Stimulated activated CD8-positive, alpha-beta memory T cell treated with anti-CD3 and anti-CD28 coated beads, Interleukin-4, amount 100 ng/mL, for 24 hours (primary cell): ENCODE data around the gene STUB1.

Experiments used
- DNase-seq: peaks from one replicate; pipeline ENCODE4 v3.0.0-alpha.2; 2020; ENCODE audit warnings: low read depth

Gene STUB1

GRCh38 chr16:644556-644955 is 35.7 kb upstream of the STUB1 start:
- DNase-seq = no peak

- DNase-seq = no peak
Observed at GRCh38 chr16:645852-646678, 34.1 kb upstream of the STUB1 start.

- DNase-seq = no peak
Observed at GRCh38 chr16:646679-647172, 33.5 kb upstream of the STUB1 start.

- DNase-seq = no peak
Observed at GRCh38 chr16:647173-647902, 32.9 kb upstream of the STUB1 start.

GRCh38 chr16:648071-648780 is 32.0 kb upstream of the STUB1 start:
- DNase-seq = no peak

- DNase-seq = peak; percentile 93
Observed at GRCh38 chr16:648781-649589, 31.2 kb upstream of the STUB1 start, which contains the start of gene WDR90. WDR90 (plus strand) TSS chr16:649365; CDS start chr16:649417, 52 bp downstream.

GRCh38 chr16:649631-650030 is 30.6 kb upstream of the STUB1 start:
- DNase-seq = no peak

DNA sequence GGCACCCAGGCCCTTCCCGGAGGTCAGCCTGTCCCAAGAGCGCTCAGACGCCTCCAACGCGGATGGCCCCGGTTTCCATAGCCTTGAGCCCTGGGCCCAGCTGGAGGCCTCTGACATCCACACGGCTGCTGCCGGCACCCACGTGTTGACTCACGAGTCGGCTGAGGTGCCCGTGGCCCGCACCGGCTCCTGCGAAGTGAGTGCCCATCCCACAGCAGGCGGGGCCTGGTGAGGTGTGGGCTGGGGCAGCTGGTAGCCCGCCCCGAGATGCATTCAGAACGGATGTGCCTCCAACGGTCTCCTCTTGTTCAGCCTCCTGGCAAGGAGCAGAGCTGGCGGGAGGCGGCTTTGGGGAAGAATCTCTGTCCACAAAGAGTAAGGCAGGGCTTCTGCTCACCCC is 28.4 kb upstream of the STUB1 start:
- no peak for DNase-seq

- no peak for DNase-seq
Observed at GRCh38 chr16:652454-653305, 27.5 kb upstream of the STUB1 start.

GRCh38 chr16:654034-654433 is 26.2 kb upstream of the STUB1 start:
- no peak for DNase-seq

DNA sequence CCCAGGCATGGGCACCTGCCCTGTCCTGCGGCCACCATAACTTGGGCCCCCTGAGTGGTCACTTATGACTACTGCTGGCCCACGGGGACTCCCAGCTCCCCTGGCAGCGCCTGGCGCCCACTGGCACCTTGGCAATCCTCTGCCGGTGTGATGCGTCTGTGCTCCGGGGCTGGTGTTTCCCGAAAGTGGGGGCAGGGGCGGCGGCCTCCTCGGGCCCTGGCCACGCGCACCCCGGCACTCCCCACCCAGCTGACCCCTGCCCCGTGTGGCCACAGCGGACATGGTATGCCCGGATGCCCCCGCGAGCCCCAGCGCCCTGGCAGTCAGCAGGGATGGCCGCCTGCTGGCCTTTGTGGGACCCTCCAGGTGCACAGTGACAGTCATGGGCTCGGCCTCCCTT is 22.7 kb upstream of the STUB1 start:
- no peak for DNase-seq

GRCh38 chr16:658679-659571 is 21.3 kb upstream of the STUB1 start:
- DNase-seq = no peak

GRCh38 chr16:659618-660017 is 20.6 kb upstream of the STUB1 start:
- no peak for DNase-seq

DNA sequence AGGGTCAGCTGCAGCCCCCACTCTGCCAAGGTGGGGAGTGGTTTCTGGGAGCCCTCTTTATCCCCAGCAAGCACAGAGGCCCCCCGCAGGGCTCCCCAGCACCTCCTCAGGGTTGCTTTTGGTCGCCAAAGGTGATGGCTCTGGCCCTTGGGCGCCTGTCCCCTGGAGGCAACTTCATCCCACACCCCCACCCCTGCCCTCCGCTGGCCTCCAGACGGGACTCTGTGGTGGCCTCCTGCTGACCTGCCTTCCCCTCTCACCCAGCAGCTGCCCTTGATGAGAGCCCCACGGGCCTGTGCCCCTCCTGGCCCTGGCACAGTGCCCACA is 20.1 kb upstream of the STUB1 start:
- DNase-seq = no peak

DNA sequence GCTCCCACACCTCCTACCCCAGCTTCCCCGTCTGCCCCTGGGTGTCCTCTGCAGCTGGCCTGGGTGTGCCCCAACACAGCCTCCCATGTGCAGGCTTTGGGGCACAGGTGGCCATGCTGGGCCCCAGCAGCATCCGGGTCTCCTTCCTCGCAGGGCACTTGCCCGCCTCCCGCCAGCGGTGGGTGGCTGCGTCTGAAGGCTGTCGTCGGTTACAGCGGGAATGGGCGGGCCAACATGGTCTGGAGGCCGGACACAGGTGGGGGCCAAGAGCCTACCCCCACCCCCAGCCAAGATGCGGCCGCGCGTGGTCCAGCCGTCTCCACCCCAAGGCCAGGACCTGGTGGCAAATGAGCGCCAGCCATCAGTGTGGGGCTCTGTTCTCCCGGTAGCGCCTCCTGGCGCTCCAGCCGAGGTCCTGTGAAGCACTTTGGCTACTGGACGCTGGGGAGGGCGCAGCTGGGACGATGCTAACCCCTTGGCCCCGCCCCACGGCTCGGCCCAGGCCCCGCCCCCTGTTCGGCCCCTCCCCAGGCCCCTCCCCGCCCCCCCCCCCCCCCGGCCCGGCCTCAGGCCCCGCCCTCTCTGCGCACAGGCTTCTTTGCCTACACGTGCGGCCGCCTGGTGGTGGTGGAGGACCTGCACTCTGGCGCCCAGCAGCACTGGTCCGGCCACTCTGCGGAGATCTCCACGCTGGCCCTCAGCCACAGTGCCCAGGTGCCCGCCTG is 19.6 kb upstream of the STUB1 start:
- no peak for DNase-seq

GRCh38 chr16:661184-661821 is 18.9 kb upstream of the STUB1 start:
- DNase-seq = no peak

GRCh38 chr16:662095-662494 is 18.1 kb upstream of the STUB1 start:
- DNase-seq = no peak

- no peak for DNase-seq
Observed at GRCh38 chr16:662597-662996, 17.6 kb upstream of the STUB1 start.

DNA sequence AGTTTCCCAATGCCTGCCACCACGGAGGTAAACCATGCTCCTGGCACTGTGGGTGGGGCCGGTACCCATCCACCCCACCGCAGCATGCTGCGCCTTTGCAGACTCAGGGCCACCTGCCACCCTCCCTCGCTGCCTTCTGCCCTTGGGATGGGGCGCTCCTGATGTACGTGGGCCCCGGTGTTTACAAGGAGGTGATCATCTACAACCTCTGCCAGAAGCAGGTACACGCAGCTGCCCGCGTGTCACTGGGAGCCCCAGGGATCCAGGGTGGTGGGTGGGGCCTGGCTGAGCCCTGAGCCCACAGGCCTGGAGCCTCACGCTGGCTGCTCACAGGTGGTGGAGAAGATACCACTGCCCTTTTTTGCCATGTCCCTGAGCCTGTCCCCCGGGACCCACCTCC is 13.6 kb upstream of the STUB1 start:
- DNase-seq = no peak
